B cell (primary cell): ENCODE data around the gene TMEM97.
"Not testable (repeated sequence)": the region's sequence is repeated elsewhere in the genome, so short reads cannot be mapped to it uniquely, and the experiment has no call there.

ENCODE experiments used
- EZH2 ChIP-seq: IDR thresholded peaks from 2 replicates; pipeline ENCODE4 v1.6.1; 2012; ENCODE audit warnings: borderline replicate concordance, low read depth, mild to moderate bottlenecking, moderate library complexity, low read length; ENCODE audit not compliant: insufficient read depth, poor library complexity, severe bottlenecking
- TF ChIP-seq, protein P1 (sequence below): fragments of 200-600 bp; IDR thresholded peaks from one replicate; pipeline ENCODE4 v1.8.0; 2022; ENCODE audit warnings: antibody characterized with exemption, mild to moderate bottlenecking

DNA sequence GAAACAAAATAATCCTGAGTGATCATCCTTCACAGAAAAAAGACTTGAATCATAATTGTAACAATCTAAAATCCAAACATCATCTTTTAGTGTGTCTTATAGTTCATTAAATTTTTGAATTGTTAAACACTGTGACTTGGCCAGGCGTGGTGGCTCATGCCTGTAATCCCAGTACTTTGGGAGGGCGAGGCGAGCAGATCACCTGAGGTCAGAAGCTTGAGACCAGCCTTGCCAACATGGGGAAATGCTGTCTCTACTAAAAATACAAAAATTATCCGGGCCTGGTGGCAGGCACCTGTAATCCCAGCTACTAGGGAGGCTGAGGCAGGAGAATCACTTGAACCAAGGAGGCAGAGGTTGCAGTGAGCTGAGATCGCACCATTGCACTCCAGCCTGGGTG is 45.7 kb upstream of the TMEM97 start:
- TF ChIP-seq, protein P1, sequence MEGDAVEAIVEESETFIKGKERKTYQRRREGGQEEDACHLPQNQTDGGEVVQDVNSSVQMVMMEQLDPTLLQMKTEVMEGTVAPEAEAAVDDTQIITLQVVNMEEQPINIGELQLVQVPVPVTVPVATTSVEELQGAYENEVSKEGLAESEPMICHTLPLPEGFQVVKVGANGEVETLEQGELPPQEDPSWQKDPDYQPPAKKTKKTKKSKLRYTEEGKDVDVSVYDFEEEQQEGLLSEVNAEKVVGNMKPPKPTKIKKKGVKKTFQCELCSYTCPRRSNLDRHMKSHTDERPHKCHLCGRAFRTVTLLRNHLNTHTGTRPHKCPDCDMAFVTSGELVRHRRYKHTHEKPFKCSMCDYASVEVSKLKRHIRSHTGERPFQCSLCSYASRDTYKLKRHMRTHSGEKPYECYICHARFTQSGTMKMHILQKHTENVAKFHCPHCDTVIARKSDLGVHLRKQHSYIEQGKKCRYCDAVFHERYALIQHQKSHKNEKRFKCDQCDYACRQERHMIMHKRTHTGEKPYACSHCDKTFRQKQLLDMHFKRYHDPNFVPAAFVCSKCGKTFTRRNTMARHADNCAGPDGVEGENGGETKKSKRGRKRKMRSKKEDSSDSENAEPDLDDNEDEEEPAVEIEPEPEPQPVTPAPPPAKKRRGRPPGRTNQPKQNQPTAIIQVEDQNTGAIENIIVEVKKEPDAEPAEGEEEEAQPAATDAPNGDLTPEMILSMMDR: not testable (repeated sequence)
- TF ChIP-seq EZH2: not testable (repeated sequence)
